ENCODE measurements around the gene WDR45. TPM values are rescaled to one million over a fixed set of nuclear protein-coding genes. Genes with fewer than 3 reads are reported as not detected.

The WDR45 gene
- total and polyA plus RNA-seq, 2 of the 13 experiments (the other 11 are each of a cell fraction or from before 2014, with no cell fraction given), result 16.4 to 65.5 TPM

DNA sequence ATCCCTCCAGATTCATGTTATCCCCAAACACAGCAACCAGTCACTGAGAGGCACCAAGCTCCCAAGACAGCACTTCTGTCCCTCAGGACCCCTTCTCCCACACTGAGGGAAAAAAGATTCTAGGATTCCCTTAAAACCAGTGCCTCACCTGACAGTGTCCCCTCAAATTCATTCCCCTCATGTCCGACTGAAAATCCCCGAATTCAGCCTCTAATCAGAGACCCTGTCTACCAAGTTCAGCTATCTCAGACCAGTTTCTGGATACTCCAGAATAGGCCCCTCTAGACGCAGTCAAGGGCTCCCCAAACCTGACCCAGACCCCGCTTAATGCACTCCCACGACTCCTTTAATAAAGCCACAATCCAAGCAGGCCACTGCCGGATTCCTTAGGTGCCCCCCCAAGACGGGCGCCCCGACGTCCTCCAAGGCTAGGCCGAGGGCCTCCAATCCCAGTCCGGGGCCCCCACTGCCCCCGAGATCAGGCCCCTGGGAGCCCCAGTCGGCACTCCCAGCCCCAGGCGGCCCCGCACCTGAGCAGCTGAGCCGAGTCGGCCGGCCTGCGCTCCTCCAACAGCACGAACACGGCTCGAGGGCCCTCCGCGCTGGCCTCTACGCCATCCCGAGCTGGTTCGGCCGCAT, 37.0 kb downstream of the WDR45 start:
- no TSS peak for BruUV-seq (replicated peaks)
- peak overlapping the region; percentile 85 for H3K4me2 ChIP-seq (ENCODE audit: low read depth, low read length)
- H3K79me2 ChIP-seq (ENCODE audit: insufficient read depth, low read length), result peaks cover 20% of the 10 kb centered on the region
- ATAC-seq (peak; percentile 20), FAIRE-seq (peak; percentile 15), DNase-seq (ENCODE audit: low spot score) (no peak)
- POLR2A ChIA-PET, result interaction anchor here (0.7 to 3.4 kb wide), 8 partner anchors 11 to 148 kb away, joined by 3 to 20 read pairs (median 6); partner anchors contain the start of genes GRIPAP1 and OTUD5
- no peak overlapping the region for H2AFZ ChIP-seq (ENCODE audit: low read length)
- H4K20me1 ChIP-seq (ENCODE audit: insufficient read depth, low read length), result no peaks in the 10 kb centered on the region
- intact Hi-C loops (cut with micrococcal nuclease; ENCODE audit: unreplicated experiment), result loop anchor here (2.0 to 5.0 kb wide), 2 partner anchors 58 to 85 kb away; partner anchors contain the start of gene OTUD5
- H3K4me1 ChIP-seq (ENCODE audit: insufficient read depth, low read length), result peaks cover 41% of the 10 kb centered on the region
- H3K4me3 ChIP-seq (replicated peaks in 1 of 3; ENCODE audit: insufficient read depth in 1 of 3, low read depth in 2 of 3, low read length in 3 of 3), result peak overlapping the region; percentile 73 to 82 (median 78)
- H3K27ac ChIP-seq (ENCODE audit: extremely low read length, insufficient read depth, low read length), result peak overlapping the region; percentile 66
- in situ Hi-C loops (cut with HindIII; ENCODE audit: extremely low pct_ligation_motif_present, low pct_unique_long_range_greater_than_20kb), result no loop called here
- H3K27me3 ChIP-seq (ENCODE audit: control insufficient read depth in 1 of 2, insufficient read depth in 2 of 2, low read length in 2 of 2), result no peaks in the 10 kb centered on the region; a peak in 1 of 5 replicates
- CTCF ChIA-PET (ENCODE audit: low intra/inter-chr PET ratio, low total read pairs), result no interaction called here
- 0% methylated on average over 1 of the region's 29 CpGs for WGBS (ENCODE audit: low lambda C conversion rate)
- H3K36me3 ChIP-seq (replicated peaks in 1 of 2; ENCODE audit: control insufficient read depth in 1 of 2, insufficient read depth in 2 of 2, low read length in 2 of 2), result peaks cover 4 to 12% of the 10 kb centered on the region in 2 experiments; a peak in 3 of 5 replicates
- no peaks in the 10 kb centered on the region for H3K9me3 ChIP-seq (ENCODE audit: low read length)
- peak overlapping the region; percentile 84 for H3K9ac ChIP-seq (ENCODE audit: insufficient read depth, low read depth, low read length)
- TF ChIP-seq, protein P1, sequence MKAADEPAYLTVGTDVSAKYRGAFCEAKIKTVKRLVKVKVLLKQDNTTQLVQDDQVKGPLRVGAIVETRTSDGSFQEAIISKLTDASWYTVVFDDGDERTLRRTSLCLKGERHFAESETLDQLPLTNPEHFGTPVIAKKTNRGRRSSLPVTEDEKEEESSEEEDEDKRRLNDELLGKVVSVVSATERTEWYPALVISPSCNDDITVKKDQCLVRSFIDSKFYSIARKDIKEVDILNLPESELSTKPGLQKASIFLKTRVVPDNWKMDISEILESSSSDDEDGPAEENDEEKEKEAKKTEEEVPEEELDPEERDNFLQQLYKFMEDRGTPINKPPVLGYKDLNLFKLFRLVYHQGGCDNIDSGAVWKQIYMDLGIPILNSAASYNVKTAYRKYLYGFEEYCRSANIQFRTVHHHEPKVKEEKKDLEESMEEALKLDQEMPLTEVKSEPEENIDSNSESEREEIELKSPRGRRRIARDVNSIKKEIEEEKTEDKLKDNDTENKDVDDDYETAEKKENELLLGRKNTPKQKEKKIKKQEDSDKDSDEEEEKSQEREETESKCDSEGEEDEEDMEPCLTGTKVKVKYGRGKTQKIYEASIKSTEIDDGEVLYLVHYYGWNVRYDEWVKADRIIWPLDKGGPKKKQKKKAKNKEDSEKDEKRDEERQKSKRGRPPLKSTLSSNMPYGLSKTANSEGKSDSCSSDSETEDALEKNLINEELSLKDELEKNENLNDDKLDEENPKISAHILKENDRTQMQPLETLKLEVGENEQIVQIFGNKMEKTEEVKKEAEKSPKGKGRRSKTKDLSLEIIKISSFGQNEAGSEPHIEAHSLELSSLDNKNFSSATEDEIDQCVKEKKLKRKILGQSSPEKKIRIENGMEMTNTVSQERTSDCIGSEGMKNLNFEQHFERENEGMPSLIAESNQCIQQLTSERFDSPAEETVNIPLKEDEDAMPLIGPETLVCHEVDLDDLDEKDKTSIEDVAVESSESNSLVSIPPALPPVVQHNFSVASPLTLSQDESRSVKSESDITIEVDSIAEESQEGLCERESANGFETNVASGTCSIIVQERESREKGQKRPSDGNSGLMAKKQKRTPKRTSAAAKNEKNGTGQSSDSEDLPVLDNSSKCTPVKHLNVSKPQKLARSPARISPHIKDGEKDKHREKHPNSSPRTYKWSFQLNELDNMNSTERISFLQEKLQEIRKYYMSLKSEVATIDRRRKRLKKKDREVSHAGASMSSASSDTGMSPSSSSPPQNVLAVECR (CRISPR knock-in tag; IDR thresholded peaks at IDR 0.05; ENCODE audit: borderline replicate concordance), result peak; percentile 6; the same call in 1 of the 2 replicates
- TF ChIP-seq, protein P2, sequence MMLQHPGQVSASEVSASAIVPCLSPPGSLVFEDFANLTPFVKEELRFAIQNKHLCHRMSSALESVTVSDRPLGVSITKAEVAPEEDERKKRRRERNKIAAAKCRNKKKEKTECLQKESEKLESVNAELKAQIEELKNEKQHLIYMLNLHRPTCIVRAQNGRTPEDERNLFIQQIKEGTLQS (CRISPR knock-in tag; IDR thresholded peaks at IDR 0.05), result no peak
- TF ChIP-seq ZNF264 (CRISPR knock-in tag; IDR thresholded peaks at IDR 0.05) (no peak), MIER3 (CRISPR knock-in tag; IDR thresholded peaks at IDR 0.05; ENCODE audit: borderline replicate concordance) (no peak), NFKB2 (CRISPR knock-in tag; IDR thresholded peaks at IDR 0.05; ENCODE audit: borderline replicate concordance) (no peak), ISX (CRISPR knock-in tag; conservative IDR thresholded peaks at IDR 0.05) (no peak), KAT2B (IDR thresholded peaks at IDR 0.05; ENCODE audit: borderline replicate concordance, low read depth, low read length) (no peak), KLF15 (CRISPR knock-in tag; IDR thresholded peaks at IDR 0.05; ENCODE audit: borderline replicate concordance) (no peak), SRY (CRISPR knock-in tag; IDR thresholded peaks at IDR 0.05) (0 out of 2 replicates have a peak, but pooled peaks have one; percentile 40), ZFP90 (CRISPR knock-in tag; IDR thresholded peaks at IDR 0.05; ENCODE audit: borderline replicate concordance) (no peak), MXD4 (CRISPR knock-in tag; IDR thresholded peaks at IDR 0.05) (no peak), ZFYVE20 (CRISPR knock-in tag; IDR thresholded peaks at IDR 0.05; ENCODE audit: borderline replicate concordance, low read depth) (no peak), CENPT (CRISPR knock-in tag; IDR thresholded peaks at IDR 0.05; ENCODE audit: low read depth) (no peak), ZNF879 (CRISPR knock-in tag; IDR thresholded peaks at IDR 0.05) (no peak)
- TF ChIP-seq, protein P3, sequence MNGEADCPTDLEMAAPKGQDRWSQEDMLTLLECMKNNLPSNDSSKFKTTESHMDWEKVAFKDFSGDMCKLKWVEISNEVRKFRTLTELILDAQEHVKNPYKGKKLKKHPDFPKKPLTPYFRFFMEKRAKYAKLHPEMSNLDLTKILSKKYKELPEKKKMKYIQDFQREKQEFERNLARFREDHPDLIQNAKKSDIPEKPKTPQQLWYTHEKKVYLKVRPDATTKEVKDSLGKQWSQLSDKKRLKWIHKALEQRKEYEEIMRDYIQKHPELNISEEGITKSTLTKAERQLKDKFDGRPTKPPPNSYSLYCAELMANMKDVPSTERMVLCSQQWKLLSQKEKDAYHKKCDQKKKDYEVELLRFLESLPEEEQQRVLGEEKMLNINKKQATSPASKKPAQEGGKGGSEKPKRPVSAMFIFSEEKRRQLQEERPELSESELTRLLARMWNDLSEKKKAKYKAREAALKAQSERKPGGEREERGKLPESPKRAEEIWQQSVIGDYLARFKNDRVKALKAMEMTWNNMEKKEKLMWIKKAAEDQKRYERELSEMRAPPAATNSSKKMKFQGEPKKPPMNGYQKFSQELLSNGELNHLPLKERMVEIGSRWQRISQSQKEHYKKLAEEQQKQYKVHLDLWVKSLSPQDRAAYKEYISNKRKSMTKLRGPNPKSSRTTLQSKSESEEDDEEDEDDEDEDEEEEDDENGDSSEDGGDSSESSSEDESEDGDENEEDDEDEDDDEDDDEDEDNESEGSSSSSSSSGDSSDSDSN (CRISPR knock-in tag; IDR thresholded peaks at IDR 0.05), result peak; percentile 45
- TF ChIP-seq, protein P4, sequence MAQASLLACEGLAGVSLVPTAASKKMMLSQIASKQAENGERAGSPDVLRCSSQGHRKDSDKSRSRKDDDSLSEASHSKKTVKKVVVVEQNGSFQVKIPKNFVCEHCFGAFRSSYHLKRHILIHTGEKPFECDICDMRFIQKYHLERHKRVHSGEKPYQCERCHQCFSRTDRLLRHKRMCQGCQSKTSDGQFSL (CRISPR knock-in tag; IDR thresholded peaks at IDR 0.05), result 0 out of 2 replicates have a peak, but pooled peaks have one; percentile 28
